HG03060 (cell line): ENCODE measurements around the gene SLC13A5.
"Not testable (repeated sequence)": the region's sequence is repeated elsewhere in the genome, so short reads cannot be mapped to it uniquely, and the experiment has no call there.

Source experiments
- ATAC-seq: cut with Tn5 transposase; IDR thresholded peaks from one replicate; pipeline ENCODE4 v1.9.1; 2021; ENCODE audit warnings: low read depth, moderate number of reproducible peaks; ENCODE audit not compliant: unreplicated experiment

SLC13A5 gene

GRCh38 chr17:6667516-6667915 is 45.7 kb downstream of the SLC13A5 start:
- ATAC-seq = no peak

GRCh38 chr17:6666557-6666956 is 46.6 kb downstream of the SLC13A5 start:
- ATAC-seq = no peak

GRCh38 chr17:6666077-6666521 is 47.1 kb downstream of the SLC13A5 start:
- no peak for ATAC-seq

GRCh38 chr17:6663200-6663599 is 50.0 kb downstream of the SLC13A5 start:
- not testable (repeated sequence) for ATAC-seq

- ATAC-seq = no peak
Observed at GRCh38 chr17:6661464-6661848, 51.7 kb downstream of the SLC13A5 start.

GRCh38 chr17:6660805-6661463 is 52.2 kb downstream of the SLC13A5 start:
- ATAC-seq = no peak

- ATAC-seq = no peak
Observed at GRCh38 chr17:6660101-6660500, 53.1 kb downstream of the SLC13A5 start.

GRCh38 chr17:6658411-6658810 is 54.8 kb downstream of the SLC13A5 start:
- not testable (repeated sequence) for ATAC-seq

GRCh38 chr17:6657633-6658287 is 55.4 kb downstream of the SLC13A5 start:
- no peak for ATAC-seq

GRCh38 chr17:6656797-6657632 is 56.2 kb downstream of the SLC13A5 start:
- ATAC-seq = not testable (repeated sequence)

- ATAC-seq = not testable (repeated sequence)
Observed at GRCh38 chr17:6655732-6656361, 57.3 kb downstream of the SLC13A5 start.

GRCh38 chr17:6654841-6655731 is 58.1 kb downstream of the SLC13A5 start:
- no peak for ATAC-seq

- no peak for ATAC-seq
Observed at GRCh38 chr17:6651919-6652452, 61.2 kb downstream of the SLC13A5 start.

GRCh38 chr17:6651354-6651918 is 61.7 kb downstream of the SLC13A5 start, which contains the start of the genes C17orf100 and MED31:
TSS of gene C17orf100 (plus strand) at chr17:6651762. CDS start at chr17:6651914, 152 bp downstream.
TSS of gene MED31 (minus strand) at chr17:6651605. CDS start at chr17:6651528, 77 bp downstream.
- peak; percentile 50 for ATAC-seq

GRCh38 chr17:6648181-6648580 is 65.0 kb downstream of the SLC13A5 start:
- ATAC-seq = no peak

- ATAC-seq = no peak
Observed at GRCh38 chr17:6643451-6644125, 69.6 kb downstream of the SLC13A5 start.

GRCh38 chr17:6642592-6642991 is 70.6 kb downstream of the SLC13A5 start:
- ATAC-seq = no peak

- no peak for ATAC-seq
Observed at GRCh38 chr17:6641247-6641863, 71.8 kb downstream of the SLC13A5 start.
